GM13977 (cell line): Measurements from ENCODE around the gene LBR.

Experiments used
- DNase-seq: peaks from one replicate; pipeline ENCODE4 v3.0.0; 2012; ENCODE audit warnings: low spot score
- CTCF ChIP-seq: IDR thresholded peaks from 2 replicates; pipeline ENCODE4 v1.5.1; 2012; ENCODE audit warnings: mild to moderate bottlenecking, control low read depth; ENCODE audit not compliant: insufficient read depth; ENCODE audit errors: extremely low read depth, missing control alignments
- in situ Hi-C: fragments of 300-500 bp; cut with MboI; formaldehyde crosslinking; loops from one replicate; pipeline ENCODE4 v1.12.0; 2022; ENCODE audit warnings: low sequenced_read_pairs, low pct_unique_long_range_greater_than_20kb, mixed read lengths, inconsistent platforms; ENCODE audit not compliant: unreplicated experiment

LBR gene

DNA sequence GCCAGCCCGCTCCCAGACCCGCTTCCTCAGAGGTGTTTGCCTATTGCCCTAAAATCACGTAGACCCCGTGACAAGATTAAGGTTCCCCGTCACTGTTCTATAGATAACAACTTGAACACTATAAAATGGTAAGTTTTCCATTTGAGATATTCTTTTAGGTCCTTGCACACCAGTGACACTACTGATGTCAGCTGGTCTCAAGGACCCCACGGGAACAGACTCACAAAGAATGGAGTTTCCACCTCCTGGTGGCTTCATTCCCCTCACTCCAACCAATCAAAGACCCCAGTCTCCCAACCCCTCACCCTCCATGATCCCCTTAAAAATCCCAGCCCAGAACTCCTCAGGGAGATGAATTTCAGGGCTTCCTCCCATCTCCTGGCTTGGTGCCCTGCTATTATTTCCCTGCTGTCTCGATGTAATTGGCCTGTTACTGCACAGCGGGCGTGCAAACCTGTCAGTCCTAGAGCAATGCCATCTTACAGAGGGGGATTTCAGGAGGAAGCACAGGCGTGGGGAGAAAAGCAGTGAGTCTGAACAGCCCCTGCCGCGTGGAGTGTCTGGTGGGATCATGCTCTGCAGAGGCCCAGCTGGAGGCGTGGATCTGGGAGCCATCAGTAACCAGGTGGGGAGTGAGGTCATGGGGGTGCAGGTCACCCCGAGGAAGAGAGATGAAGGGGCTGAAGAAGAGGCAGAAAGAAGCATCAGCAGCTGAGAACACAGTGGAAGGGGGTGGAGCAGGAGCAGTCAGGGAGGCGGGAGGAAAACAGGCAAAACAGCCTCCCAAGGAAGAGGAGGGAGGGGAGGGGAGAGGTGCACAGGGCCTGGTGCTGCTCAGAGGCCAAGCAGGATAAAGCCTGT lies 35.1 kb upstream of the LBR start:
- no peak for TF ChIP-seq CTCF
- DNase-seq = no peak
- in situ Hi-C loops = no loop called here

GRCh38 chr1:225462429-225462713 lies 34.5 kb upstream of the LBR start:
- in situ Hi-C loops = no loop called here
- TF ChIP-seq CTCF = no peak
- DNase-seq = no peak

DNA sequence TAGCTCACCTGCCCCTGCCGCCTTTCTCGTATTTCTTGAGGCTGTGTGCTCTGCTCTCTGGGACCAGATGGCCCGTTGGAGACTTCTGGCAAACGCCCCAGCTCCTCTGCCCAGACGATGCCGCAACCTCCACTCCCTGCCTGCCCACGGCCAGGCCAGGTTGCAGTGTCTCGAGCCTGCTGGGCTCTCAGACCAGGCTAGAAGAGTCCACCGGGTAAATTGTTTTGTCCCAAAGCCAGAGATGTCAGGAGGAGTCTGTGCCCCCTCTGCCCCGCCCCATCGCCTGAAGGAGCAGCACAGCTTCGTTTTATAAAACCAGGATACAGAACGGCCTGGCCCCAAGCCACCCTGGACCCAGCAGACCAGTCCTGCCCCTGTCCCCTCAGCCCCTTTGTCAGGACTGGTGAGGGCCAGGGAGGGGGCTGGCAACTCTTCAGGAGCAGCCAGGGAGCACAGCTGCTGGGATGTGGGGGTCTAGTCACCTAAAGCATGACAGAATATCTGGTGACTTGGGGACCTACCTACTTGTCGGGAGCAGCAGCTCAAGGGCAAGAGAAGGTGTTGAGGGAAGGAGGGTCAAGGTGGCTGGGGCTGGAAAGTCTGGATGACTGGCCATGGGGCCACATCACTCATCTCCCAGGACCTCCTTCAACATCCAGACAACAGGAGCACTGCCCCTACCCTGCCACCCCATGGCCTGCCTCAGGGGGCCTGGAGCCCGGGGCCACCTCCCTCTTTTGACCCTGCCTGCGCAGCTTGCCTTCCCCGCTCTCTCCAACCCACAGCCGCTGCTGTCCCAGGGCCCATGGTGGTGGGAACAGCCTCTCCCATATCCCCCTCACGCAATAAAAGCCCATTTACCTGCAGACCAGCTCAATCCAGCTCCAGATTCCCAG lies 33.9 kb upstream of the LBR start:
- in situ Hi-C loops = no loop called here
- TF ChIP-seq CTCF = no peak
- no peak for DNase-seq

- in situ Hi-C loops = no loop called here
- TF ChIP-seq CTCF = no peak
- DNase-seq = no peak
Measured at GRCh38 chr1:225460737-225461532, 33.1 kb upstream of the LBR start.

- TF ChIP-seq CTCF = no peak
- in situ Hi-C loops = no loop called here
- DNase-seq = no peak
Measured at GRCh38 chr1:225460021-225460736, 32.3 kb upstream of the LBR start.

- no peak for TF ChIP-seq CTCF
- in situ Hi-C loops = no loop called here
- no peak for DNase-seq
Measured at GRCh38 chr1:225458222-225458631, 30.4 kb upstream of the LBR start.
